Coronary artery (tissue), 2 donors: ENCODE results near the gene GPR25.
"Not testable (repeated sequence)": the region's sequence is repeated elsewhere in the genome, so short reads cannot be mapped to it uniquely, and the experiment has no call there.

Experiments
- DNase-seq: peaks from one replicate; pipeline ENCODE4 v3.0.0-alpha.2; 2017; ENCODE audit warnings: low spot score
- H3K27ac ChIP-seq, 2 donors: fragments of 200-600 bp; sonication (generic); one replicate each; pipeline ENCODE4 v1.5.1; 2016 to 2019
- H3K4me3 ChIP-seq: fragments of 200-600 bp; sonication (generic); 2 replicates; pipeline ENCODE4 v1.5.1; 2016; ENCODE audit warnings: mild to moderate bottlenecking, moderate library complexity
- CTCF ChIP-seq: fragments of 200-600 bp; sonication (generic); IDR thresholded peaks from one replicate; pipeline ENCODE4 v1.5.1; 2019; ENCODE audit warnings: antibody characterized with exemption

GPR25 gene

GRCh38 chr1:200911361-200911760 is 38.6 kb downstream of the GPR25 start:
- no peak overlapping the region for H3K4me3 ChIP-seq
- no peak for DNase-seq
- no peak for TF ChIP-seq CTCF
- H3K27ac ChIP-seq = no peak overlapping the region

- DNase-seq, H3K27ac ChIP-seq: not testable (repeated sequence)
Measured at GRCh38 chr1:200911936-200912335, 39.2 kb downstream of the GPR25 start.

GRCh38 chr1:200912737-200913407 is 40.1 kb downstream of the GPR25 start:
- H3K4me3 ChIP-seq = no peak overlapping the region

More at GRCh38 chr1:200911936-200912335, 39.2 kb downstream of the GPR25 start:
- not testable (repeated sequence) for H3K4me3 ChIP-seq

GRCh38 chr1:200916152-200916551 is 43.4 kb downstream of the GPR25 start:
- Histone ChIP-seq H3K4me3 (no peak overlapping the region), H3K27ac (no peak overlapping the region)
- DNase-seq = no peak
- no peak for TF ChIP-seq CTCF

More at GRCh38 chr1:200912737-200913407, 40.1 kb downstream of the GPR25 start:
- DNase-seq = no peak
- no peak overlapping the region for H3K27ac ChIP-seq
- TF ChIP-seq CTCF = no peak

- no peak for TF ChIP-seq CTCF
- no peak overlapping the region for H3K27ac ChIP-seq
- H3K4me3 ChIP-seq = no peak overlapping the region
- DNase-seq = no peak
Measured at GRCh38 chr1:200916681-200917080, 43.9 kb downstream of the GPR25 start.

GRCh38 chr1:200917291-200917817 is 44.6 kb downstream of the GPR25 start:
- TF ChIP-seq CTCF = no peak
- Histone ChIP-seq H3K27ac (no peak overlapping the region), H3K4me3 (no peak overlapping the region)
- DNase-seq = no peak

- no peak for DNase-seq
Measured at GRCh38 chr1:200918006-200918405, 45.2 kb downstream of the GPR25 start.

More at GRCh38 chr1:200918006-200918405, 45.2 kb downstream of the GPR25 start:
- TF ChIP-seq CTCF = no peak
- Histone ChIP-seq H3K4me3 (no peak overlapping the region), H3K27ac (no peak overlapping the region)
